Activated T-cell treated with anti-CD3 and anti-CD28 coated beads, Interleukin-2, amount 50 U/mL, for 24 hours (primary cell): ENCODE measurements around the gene ZXDB.
"Not testable (repeated sequence)": the region's sequence is repeated elsewhere in the genome, so short reads cannot be mapped to it uniquely, and the experiment has no call there.

Source experiments
- DNase-seq: peaks from one replicate; pipeline ENCODE4 v3.0.0-alpha.2; 2020
- H3K27ac Mint-ChIP-seq: 2 replicates; pipeline ENCODE4 v1.8.0; 2020; ENCODE audit warnings: mild to moderate bottlenecking, mixed read lengths
- H3K27me3 Mint-ChIP-seq: 2 replicates; pipeline ENCODE4 v1.8.0; 2020; ENCODE audit warnings: mixed read lengths
- H3K36me3 Mint-ChIP-seq: 2 replicates; pipeline ENCODE4 v1.8.0; 2020; ENCODE audit warnings: low read depth, mixed read lengths
- H3K4me1 Mint-ChIP-seq: 2 replicates; pipeline ENCODE4 v1.8.0; 2020; ENCODE audit warnings: low read depth, mixed read lengths
- H3K4me3 Mint-ChIP-seq: 2 replicates; pipeline ENCODE4 v1.8.0; 2020; ENCODE audit warnings: mild to moderate bottlenecking, moderate library complexity, mixed read lengths
- H3K9me3 Mint-ChIP-seq: 2 replicates; pipeline ENCODE4 v1.8.0; 2020; ENCODE audit warnings: mixed read lengths

The ZXDB gene

GRCh38 chrX:57591284-57592159, at the start of gene ZXDB:
Gene ZXDB, plus strand, starts transcription at chrX:57592011. Its CDS starts 38 bp downstream, at chrX:57592049.
- not testable (repeated sequence) for DNase-seq, H3K9me3 Mint-ChIP-seq
- Mint-ChIP-seq H3K27me3 (peaks cover 26% of the 10 kb centered on the region), H3K4me1 (peaks cover 40% of the 10 kb centered on the region), H3K27ac (peak within 1 kb of the TSS; percentile 90), H3K4me3 (peak within 1 kb of the TSS; percentile 76), H3K36me3 (peaks cover 26% of the 10 kb centered on the region)

GRCh38 chrX:57565198-57565597, 26.6 kb upstream of the ZXDB start:
- no peak overlapping the region for H3K4me3 Mint-ChIP-seq
- peaks cover 5% of the 10 kb centered on the region for H3K9me3 Mint-ChIP-seq
- H3K4me1 Mint-ChIP-seq: no peaks in the 10 kb centered on the region
- no peak overlapping the region for H3K27ac Mint-ChIP-seq
- no peak for DNase-seq
- H3K36me3 Mint-ChIP-seq: no peaks in the 10 kb centered on the region
- H3K27me3 Mint-ChIP-seq: peaks cover 70% of the 10 kb centered on the region

GRCh38 chrX:57573754-57574153, 18.1 kb upstream of the ZXDB start:
- H3K36me3 Mint-ChIP-seq: no peaks in the 10 kb centered on the region
- no peak for DNase-seq
- H3K27ac Mint-ChIP-seq: no peak overlapping the region
- H3K4me1 Mint-ChIP-seq: no peaks in the 10 kb centered on the region
- H3K9me3 Mint-ChIP-seq: no peaks in the 10 kb centered on the region
- peaks cover 54% of the 10 kb centered on the region for H3K27me3 Mint-ChIP-seq
- no peak overlapping the region for H3K4me3 Mint-ChIP-seq

- not testable (repeated sequence) for H3K4me3 Mint-ChIP-seq, DNase-seq, H3K36me3 Mint-ChIP-seq, H3K27ac Mint-ChIP-seq, H3K9me3 Mint-ChIP-seq, H3K4me1 Mint-ChIP-seq
- H3K27me3 Mint-ChIP-seq: peaks cover 49% of the 10 kb centered on the region
Measured at GRCh38 chrX:57582948-57583347, 8.9 kb upstream of the ZXDB start.

GRCh38 chrX:57583477-57583876, 8.3 kb upstream of the ZXDB start:
- Mint-ChIP-seq H3K27me3 (peaks cover 49% of the 10 kb centered on the region), H3K27ac (no peak overlapping the region), H3K4me1 (peaks cover 5% of the 10 kb centered on the region), H3K36me3 (no peaks in the 10 kb centered on the region), H3K9me3 (no peaks in the 10 kb centered on the region), H3K4me3 (no peak overlapping the region)
- no peak for DNase-seq

GRCh38 chrX:57586360-57586759, 5.5 kb upstream of the ZXDB start:
- Mint-ChIP-seq H3K36me3 (no peaks in the 10 kb centered on the region), H3K27me3 (peaks cover 41% of the 10 kb centered on the region), H3K27ac (no peak overlapping the region), H3K4me3 (no peak overlapping the region), H3K4me1 (peaks cover 15% of the 10 kb centered on the region), H3K9me3 (no peaks in the 10 kb centered on the region)
- no peak for DNase-seq

- no peak overlapping the region for H3K27ac Mint-ChIP-seq
- H3K4me1 Mint-ChIP-seq: peaks cover 17% of the 10 kb centered on the region
- DNase-seq: no peak
- no peak overlapping the region for H3K4me3 Mint-ChIP-seq
- no peaks in the 10 kb centered on the region for H3K9me3 Mint-ChIP-seq
- peaks cover 34% of the 10 kb centered on the region for H3K27me3 Mint-ChIP-seq
- H3K36me3 Mint-ChIP-seq: no peaks in the 10 kb centered on the region
Measured at GRCh38 chrX:57587062-57587461, 4.7 kb upstream of the ZXDB start.

GRCh38 chrX:57587607-57588006, 4.2 kb upstream of the ZXDB start:
- Mint-ChIP-seq H3K4me3 (no peak overlapping the region), H3K36me3 (no peaks in the 10 kb centered on the region), H3K9me3 (no peaks in the 10 kb centered on the region)

GRCh38 chrX:57592160-57592893, 516 bp downstream of the ZXDB start:
- peak; percentile 73 for DNase-seq
- H3K27me3 Mint-ChIP-seq: peaks cover 26% of the 10 kb centered on the region
- peak overlapping the region; percentile 76 for H3K27ac Mint-ChIP-seq
- H3K9me3 Mint-ChIP-seq: not testable (repeated sequence)
- peak overlapping the region; percentile 67 for H3K4me3 Mint-ChIP-seq
- peaks cover 40% of the 10 kb centered on the region for H3K4me1 Mint-ChIP-seq
- H3K36me3 Mint-ChIP-seq: peaks cover 33% of the 10 kb centered on the region

More at GRCh38 chrX:57587607-57588006, 4.2 kb upstream of the ZXDB start:
- no peak for DNase-seq
- H3K4me1 Mint-ChIP-seq: peaks cover 17% of the 10 kb centered on the region
- no peak overlapping the region for H3K27ac Mint-ChIP-seq
- H3K27me3 Mint-ChIP-seq: peaks cover 28% of the 10 kb centered on the region

- Mint-ChIP-seq H3K27ac (peak overlapping the region; percentile 26), H3K27me3 (peaks cover 26% of the 10 kb centered on the region), H3K4me3 (peak overlapping the region; percentile 67), H3K4me1 (peaks cover 44% of the 10 kb centered on the region), H3K36me3 (peaks cover 38% of the 10 kb centered on the region)
- peak; percentile 49 for DNase-seq
- H3K9me3 Mint-ChIP-seq: not testable (repeated sequence)
Measured at GRCh38 chrX:57592894-57593215, 1.0 kb downstream of the ZXDB start.

GRCh38 chrX:57595381-57595811, 3.6 kb downstream of the ZXDB start:
- Mint-ChIP-seq H3K27ac (no peak overlapping the region), H3K36me3 (peaks cover 46% of the 10 kb centered on the region), H3K4me3 (peak overlapping the region; percentile 26), H3K9me3 (no peaks in the 10 kb centered on the region), H3K27me3 (peaks cover 21% of the 10 kb centered on the region), H3K4me1 (peaks cover 43% of the 10 kb centered on the region)
- no peak for DNase-seq

- peaks cover 46% of the 10 kb centered on the region for H3K36me3 Mint-ChIP-seq
- H3K4me3 Mint-ChIP-seq: peak overlapping the region; percentile 50
- no peaks in the 10 kb centered on the region for H3K9me3 Mint-ChIP-seq
- H3K27me3 Mint-ChIP-seq: peaks cover 16% of the 10 kb centered on the region
- no peak overlapping the region for H3K27ac Mint-ChIP-seq
- peaks cover 36% of the 10 kb centered on the region for H3K4me1 Mint-ChIP-seq
- DNase-seq: no peak
Measured at GRCh38 chrX:57596109-57596508, 4.3 kb downstream of the ZXDB start.

GRCh38 chrX:57596516-57596915, 4.7 kb downstream of the ZXDB start:
- Mint-ChIP-seq H3K9me3 (no peaks in the 10 kb centered on the region), H3K27me3 (peaks cover 16% of the 10 kb centered on the region), H3K4me3 (no peak overlapping the region), H3K4me1 (peaks cover 32% of the 10 kb centered on the region), H3K36me3 (peaks cover 46% of the 10 kb centered on the region), H3K27ac (no peak overlapping the region)
- no peak for DNase-seq

GRCh38 chrX:57607295-57608187, 15.7 kb downstream of the ZXDB start:
- no peak for DNase-seq
- Mint-ChIP-seq H3K27ac (no peak overlapping the region), H3K27me3 (peaks cover 26% of the 10 kb centered on the region), H3K4me1 (no peaks in the 10 kb centered on the region), H3K36me3 (peaks cover 23% of the 10 kb centered on the region), H3K4me3 (no peak overlapping the region), H3K9me3 (peaks cover 16% of the 10 kb centered on the region)
